Ramos (cell line): ENCODE measurements around the gene GALNT17.
"Not testable (repeated sequence)": the region's sequence is repeated elsewhere in the genome, so short reads cannot be mapped to it uniquely, and the experiment has no call there.

Experiments
- in situ Hi-C: fragments of 300-500 bp; cut with MboI; formaldehyde crosslinking; loops from one replicate; pipeline ENCODE4 v1.14.3; 2022; ENCODE audit warnings: low sequenced_read_pairs; ENCODE audit not compliant: unreplicated experiment

The GALNT17 gene

GRCh38 chr7:71595176-71595575 is 463.2 kb downstream of the GALNT17 start:
- in situ Hi-C loops, result no loop called here

GRCh38 chr7:71598553-71598952 is 466.6 kb downstream of the GALNT17 start:
- in situ Hi-C loops, result no loop called here

GRCh38 chr7:71601851-71602250 is 469.9 kb downstream of the GALNT17 start:
- in situ Hi-C loops, result no loop called here

- in situ Hi-C loops, result no loop called here
Measured at GRCh38 chr7:71604818-71605414, 473.0 kb downstream of the GALNT17 start.

GRCh38 chr7:71611986-71612385 is 480.0 kb downstream of the GALNT17 start:
- in situ Hi-C loops, result no loop called here

GRCh38 chr7:71612911-71613310 is 481.0 kb downstream of the GALNT17 start:
- in situ Hi-C loops, result no loop called here

- in situ Hi-C loops, result no loop called here
Measured at GRCh38 chr7:71613313-71613712, 481.4 kb downstream of the GALNT17 start.

GRCh38 chr7:71615017-71615416 is 483.1 kb downstream of the GALNT17 start:
- in situ Hi-C loops, result no loop called here

GRCh38 chr7:71616217-71616616 is 484.3 kb downstream of the GALNT17 start:
- in situ Hi-C loops, result no loop called here

GRCh38 chr7:71618278-71618677 is 486.3 kb downstream of the GALNT17 start:
- in situ Hi-C loops, result no loop called here

GRCh38 chr7:71625545-71625944 is 493.6 kb downstream of the GALNT17 start:
- in situ Hi-C loops, result no loop called here

GRCh38 chr7:71626206-71626605 is 494.3 kb downstream of the GALNT17 start:
- in situ Hi-C loops, result no loop called here

GRCh38 chr7:71627651-71628050 is 495.7 kb downstream of the GALNT17 start:
- in situ Hi-C loops, result no loop called here

GRCh38 chr7:71630516-71630915 is 498.6 kb downstream of the GALNT17 start:
- in situ Hi-C loops, result no loop called here

- in situ Hi-C loops, result no loop called here
Measured at GRCh38 chr7:71633551-71634008, 501.6 kb downstream of the GALNT17 start.

- in situ Hi-C loops, result not testable (repeated sequence)
Measured at GRCh38 chr7:71635849-71636248, 503.9 kb downstream of the GALNT17 start.

GRCh38 chr7:71636329-71636728 is 504.4 kb downstream of the GALNT17 start:
- in situ Hi-C loops, result no loop called here

GRCh38 chr7:71637578-71637977 is 505.6 kb downstream of the GALNT17 start:
- in situ Hi-C loops, result no loop called here

GRCh38 chr7:71638108-71638507 is 506.2 kb downstream of the GALNT17 start:
- in situ Hi-C loops, result no loop called here

- in situ Hi-C loops, result no loop called here
Measured at GRCh38 chr7:71639382-71640085, 507.6 kb downstream of the GALNT17 start.

- in situ Hi-C loops, result not testable (repeated sequence)
Measured at GRCh38 chr7:71643031-71643430, 511.1 kb downstream of the GALNT17 start.

- in situ Hi-C loops, result no loop called here
Measured at GRCh38 chr7:71645836-71646235, 513.9 kb downstream of the GALNT17 start.
